HG03025 (cell line): ENCODE measurements around the gene SLC43A2.
"Not testable (repeated sequence)": the region's sequence is repeated elsewhere in the genome, so short reads cannot be mapped to it uniquely, and the experiment has no call there.

Source experiments
- ATAC-seq: cut with Tn5 transposase; IDR thresholded peaks from one replicate; pipeline ENCODE4 v1.9.1; 2021; ENCODE audit warnings: mild to moderate bottlenecking, moderate library complexity; ENCODE audit not compliant: unreplicated experiment, low FRiP score

Gene SLC43A2

GRCh38 chr17:1592751-1593629 is 35.6 kb downstream of the SLC43A2 start:
- ATAC-seq = peak; percentile 63

GRCh38 chr17:1591474-1592090 is 37.1 kb downstream of the SLC43A2 start:
- no peak for ATAC-seq

- ATAC-seq = no peak
Observed at GRCh38 chr17:1590747-1591473, 37.7 kb downstream of the SLC43A2 start.

- ATAC-seq = no peak
Observed at GRCh38 chr17:1590029-1590746, 38.4 kb downstream of the SLC43A2 start.

- ATAC-seq = no peak
Observed at GRCh38 chr17:1588821-1589585, 39.6 kb downstream of the SLC43A2 start.

- ATAC-seq = no peak
Observed at GRCh38 chr17:1584167-1584566, 44.5 kb downstream of the SLC43A2 start.

- no peak for ATAC-seq
Observed at GRCh38 chr17:1583556-1583955, 45.1 kb downstream of the SLC43A2 start.

- no peak for ATAC-seq
Observed at GRCh38 chr17:1582374-1582773, 46.3 kb downstream of the SLC43A2 start.

GRCh38 chr17:1580979-1581676 is 47.5 kb downstream of the SLC43A2 start:
- ATAC-seq = no peak

- no peak for ATAC-seq
Observed at GRCh38 chr17:1578029-1578428, 50.6 kb downstream of the SLC43A2 start.

- no peak for ATAC-seq
Observed at GRCh38 chr17:1577583-1578013, 51.0 kb downstream of the SLC43A2 start.

GRCh38 chr17:1577182-1577581 is 51.5 kb downstream of the SLC43A2 start:
- ATAC-seq = no peak

- ATAC-seq = no peak
Observed at GRCh38 chr17:1576500-1576899, 52.1 kb downstream of the SLC43A2 start.

GRCh38 chr17:1574697-1575471 is 53.8 kb downstream of the SLC43A2 start:
- ATAC-seq = no peak

GRCh38 chr17:1573932-1574696 is 54.5 kb downstream of the SLC43A2 start:
- no peak for ATAC-seq

GRCh38 chr17:1572646-1573045 is 56.0 kb downstream of the SLC43A2 start:
- ATAC-seq = not testable (repeated sequence)

GRCh38 chr17:1571341-1571704 is 57.3 kb downstream of the SLC43A2 start:
- ATAC-seq = no peak
